Endothelial cell (in vitro differentiated cells): Measurements from ENCODE around the gene FAM110A. TPM values are rescaled to one million over a fixed set of nuclear protein-coding genes. Genes with fewer than 3 reads are reported as not detected.
"Not testable (repeated sequence)": the region's sequence is repeated elsewhere in the genome, so short reads cannot be mapped to it uniquely, and the experiment has no call there.

Source experiments
- DNase-seq: peaks from one replicate; pipeline ENCODE4 v3.0.0; 2021; ENCODE audit warnings: low spot score
- H3K27ac Mint-ChIP-seq: one replicate; pipeline ENCODE4 v1.8.0; 2021; ENCODE audit warnings: mixed read lengths, inconsistent platforms; ENCODE audit not compliant: unreplicated experiment
- H3K27me3 Mint-ChIP-seq: one replicate; pipeline ENCODE4 v1.8.0; 2021; ENCODE audit warnings: mild to moderate bottlenecking, moderate library complexity, mixed read lengths, inconsistent platforms; ENCODE audit not compliant: unreplicated experiment
- H3K36me3 Mint-ChIP-seq: one replicate; pipeline ENCODE4 v1.8.0; 2021; ENCODE audit warnings: mild to moderate bottlenecking, low read depth, mixed read lengths, inconsistent platforms; ENCODE audit not compliant: unreplicated experiment
- H3K4me1 Mint-ChIP-seq: one replicate; pipeline ENCODE4 v1.8.0; 2021; ENCODE audit warnings: mild to moderate bottlenecking, mixed read lengths, inconsistent platforms; ENCODE audit not compliant: unreplicated experiment
- H3K4me3 Mint-ChIP-seq: one replicate; pipeline ENCODE4 v1.8.0; 2021; ENCODE audit warnings: mild to moderate bottlenecking, mixed read lengths, inconsistent platforms; ENCODE audit not compliant: unreplicated experiment
- H3K9me3 Mint-ChIP-seq: one replicate; pipeline ENCODE4 v1.8.0; 2021; ENCODE audit warnings: mixed read lengths, inconsistent platforms; ENCODE audit not compliant: unreplicated experiment
- total RNA-seq: library from RNA; stranded (reverse); fragmentation: NEBNext Ultra II Directional; extraction: Animal tissue kit (Norgen Biotek cat#: 25700); gene quantifications from one replicate; pipeline ENCODE4 v1.2.1, GENCODE V29; 2021; ENCODE audit not compliant: unreplicated experiment
- TF ChIP-seq, protein P1 (sequence below): fragments of 200-600 bp; sonication (generic); IDR thresholded peaks from one replicate; pipeline ENCODE4 v1.5.0; 2021; ENCODE audit warnings: antibody characterized with exemption; ENCODE audit not compliant: unreplicated experiment

FAM110A gene
- total RNA-seq, 1 donor from 2014 or later = 7.2 TPM

DNA sequence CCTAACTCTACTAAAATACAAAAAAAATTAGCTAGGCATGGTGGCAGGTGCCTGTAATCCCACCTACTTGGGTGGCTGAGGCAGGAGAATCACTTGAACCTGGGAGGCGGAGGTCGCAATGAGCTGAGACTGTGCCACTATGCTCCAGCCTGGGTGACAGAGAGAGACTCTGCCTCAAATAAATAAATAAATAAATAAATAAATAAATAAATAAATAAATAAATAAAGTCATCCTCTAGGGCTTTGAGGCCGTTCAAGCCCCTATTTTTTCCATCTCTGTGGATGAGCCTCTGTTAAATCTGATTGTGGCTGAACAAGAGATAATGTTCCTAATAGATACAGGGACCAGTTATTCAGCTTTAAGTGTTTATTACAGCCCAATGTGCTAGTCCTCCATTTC, 31.8 kb upstream of the FAM110A start:
- H3K4me1 Mint-ChIP-seq = no peaks in the 10 kb centered on the region
- no peak overlapping the region for H3K4me3 Mint-ChIP-seq
- H3K27me3 Mint-ChIP-seq = peaks cover 3% of the 10 kb centered on the region
- DNase-seq = no peak
- H3K27ac Mint-ChIP-seq = no peak overlapping the region
- TF ChIP-seq, protein P1, sequence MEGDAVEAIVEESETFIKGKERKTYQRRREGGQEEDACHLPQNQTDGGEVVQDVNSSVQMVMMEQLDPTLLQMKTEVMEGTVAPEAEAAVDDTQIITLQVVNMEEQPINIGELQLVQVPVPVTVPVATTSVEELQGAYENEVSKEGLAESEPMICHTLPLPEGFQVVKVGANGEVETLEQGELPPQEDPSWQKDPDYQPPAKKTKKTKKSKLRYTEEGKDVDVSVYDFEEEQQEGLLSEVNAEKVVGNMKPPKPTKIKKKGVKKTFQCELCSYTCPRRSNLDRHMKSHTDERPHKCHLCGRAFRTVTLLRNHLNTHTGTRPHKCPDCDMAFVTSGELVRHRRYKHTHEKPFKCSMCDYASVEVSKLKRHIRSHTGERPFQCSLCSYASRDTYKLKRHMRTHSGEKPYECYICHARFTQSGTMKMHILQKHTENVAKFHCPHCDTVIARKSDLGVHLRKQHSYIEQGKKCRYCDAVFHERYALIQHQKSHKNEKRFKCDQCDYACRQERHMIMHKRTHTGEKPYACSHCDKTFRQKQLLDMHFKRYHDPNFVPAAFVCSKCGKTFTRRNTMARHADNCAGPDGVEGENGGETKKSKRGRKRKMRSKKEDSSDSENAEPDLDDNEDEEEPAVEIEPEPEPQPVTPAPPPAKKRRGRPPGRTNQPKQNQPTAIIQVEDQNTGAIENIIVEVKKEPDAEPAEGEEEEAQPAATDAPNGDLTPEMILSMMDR = no peak
- no peaks in the 10 kb centered on the region for H3K36me3 Mint-ChIP-seq
- H3K9me3 Mint-ChIP-seq = peaks cover 4% of the 10 kb centered on the region

DNA sequence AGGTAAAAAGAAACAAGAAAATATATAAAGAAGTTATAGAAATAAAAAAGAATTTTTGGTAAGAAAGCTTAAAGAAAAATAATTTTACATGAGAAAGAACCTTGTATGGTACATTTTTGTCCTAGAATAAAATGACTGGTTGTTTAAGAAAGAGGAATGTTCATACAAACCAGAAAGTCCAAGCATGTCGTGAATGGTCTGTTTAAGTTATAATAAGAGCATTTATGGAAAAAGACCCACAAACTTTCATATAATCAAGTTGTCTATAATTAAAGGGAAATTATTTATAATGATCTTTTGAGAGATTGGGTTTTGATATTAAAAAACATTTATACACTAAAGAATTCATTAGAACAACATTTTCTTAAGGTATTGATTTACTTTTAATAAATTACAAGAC, 27.8 kb upstream of the FAM110A start:
- TF ChIP-seq, protein P1 = no peak
- Mint-ChIP-seq H3K27me3 (no peaks in the 10 kb centered on the region), H3K9me3 (peaks cover 4% of the 10 kb centered on the region), H3K36me3 (no peaks in the 10 kb centered on the region), H3K4me3 (no peak overlapping the region), H3K4me1 (no peaks in the 10 kb centered on the region), H3K27ac (no peak overlapping the region)
- DNase-seq = no peak

DNA sequence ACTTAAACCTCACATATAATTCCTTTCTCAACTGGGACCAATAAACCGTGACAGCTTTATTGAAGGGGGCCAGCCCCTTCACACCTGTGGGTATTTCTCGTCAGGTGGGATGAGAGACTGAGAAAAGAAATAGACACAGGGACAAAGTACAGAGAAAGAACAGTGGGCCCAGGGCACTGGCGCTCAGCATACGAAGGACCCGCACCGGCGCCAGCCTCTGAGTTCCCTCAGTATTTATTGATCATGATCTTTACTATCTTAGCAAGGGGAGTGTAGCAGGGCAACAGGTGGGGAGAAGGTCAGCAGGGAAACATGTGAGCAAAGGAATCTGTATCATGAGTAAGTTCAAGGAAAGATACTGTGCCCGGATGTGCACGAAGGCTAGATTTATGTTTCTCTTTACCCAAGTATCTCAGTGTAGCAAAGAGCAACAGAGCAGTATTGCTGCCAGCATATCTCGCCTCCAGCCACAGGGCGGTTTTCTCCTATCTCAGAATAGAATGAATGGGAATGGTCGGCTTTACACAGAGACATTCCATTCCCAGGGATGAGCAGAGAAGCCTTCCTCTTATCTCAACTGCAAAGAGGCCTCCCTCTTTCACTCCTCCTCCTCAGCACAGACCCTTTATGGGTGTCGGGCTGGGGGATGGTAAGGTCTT, 21.6 kb upstream of the FAM110A start:
- H3K36me3 Mint-ChIP-seq, H3K27me3 Mint-ChIP-seq, H3K4me3 Mint-ChIP-seq, H3K4me1 Mint-ChIP-seq, H3K27ac Mint-ChIP-seq, DNase-seq, H3K9me3 Mint-ChIP-seq: not testable (repeated sequence)

DNA sequence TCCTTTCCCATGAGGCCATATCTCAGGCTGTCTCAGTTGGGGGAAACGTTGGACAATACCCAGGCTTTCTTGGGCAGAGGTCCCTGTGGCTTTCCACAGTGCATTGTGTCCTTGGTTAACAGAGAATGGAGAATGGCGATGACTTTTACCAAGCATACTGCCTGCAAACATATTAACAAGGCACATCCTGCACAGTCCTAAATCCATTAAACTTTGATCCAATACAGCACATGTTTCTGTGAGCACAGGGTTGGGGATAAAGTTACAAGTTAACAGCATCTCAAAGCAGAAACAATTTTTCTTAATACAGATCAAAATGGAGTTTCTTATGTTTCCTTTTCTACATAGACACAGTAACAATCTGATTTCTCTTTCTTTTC, 21.1 kb upstream of the FAM110A start:
- H3K27ac Mint-ChIP-seq = not testable (repeated sequence)

DNA sequence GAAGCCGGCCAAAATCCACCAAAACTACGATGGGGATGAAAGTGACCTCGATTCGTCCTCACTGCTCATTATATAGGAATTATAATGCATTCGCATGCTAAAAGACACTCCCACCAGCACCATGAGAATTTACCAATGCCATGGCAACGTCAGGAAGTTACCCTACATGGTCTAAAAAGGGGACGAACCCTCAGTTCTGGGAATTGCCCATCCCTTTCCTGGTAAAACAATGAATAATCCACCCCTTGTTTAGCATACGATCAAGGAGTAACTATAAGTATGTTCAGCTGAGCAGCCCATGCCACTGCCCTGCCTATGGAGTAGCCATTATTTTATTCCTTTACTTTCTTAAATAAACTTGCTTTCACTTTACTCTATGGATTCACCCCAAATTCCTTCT, 20.1 kb upstream of the FAM110A start:
- no peak overlapping the region for H3K4me3 Mint-ChIP-seq
- no peak for DNase-seq
- no peaks in the 10 kb centered on the region for H3K27me3 Mint-ChIP-seq
- no peaks in the 10 kb centered on the region for H3K36me3 Mint-ChIP-seq
- TF ChIP-seq, protein P1 = no peak
- H3K9me3 Mint-ChIP-seq = no peaks in the 10 kb centered on the region
- no peak overlapping the region for H3K27ac Mint-ChIP-seq
- H3K4me1 Mint-ChIP-seq = no peaks in the 10 kb centered on the region

More for the DNA sequence above, 21.1 kb upstream of the FAM110A start:
- not testable (repeated sequence) for H3K4me1 Mint-ChIP-seq, H3K4me3 Mint-ChIP-seq, DNase-seq, H3K36me3 Mint-ChIP-seq, H3K9me3 Mint-ChIP-seq, H3K27me3 Mint-ChIP-seq

DNA sequence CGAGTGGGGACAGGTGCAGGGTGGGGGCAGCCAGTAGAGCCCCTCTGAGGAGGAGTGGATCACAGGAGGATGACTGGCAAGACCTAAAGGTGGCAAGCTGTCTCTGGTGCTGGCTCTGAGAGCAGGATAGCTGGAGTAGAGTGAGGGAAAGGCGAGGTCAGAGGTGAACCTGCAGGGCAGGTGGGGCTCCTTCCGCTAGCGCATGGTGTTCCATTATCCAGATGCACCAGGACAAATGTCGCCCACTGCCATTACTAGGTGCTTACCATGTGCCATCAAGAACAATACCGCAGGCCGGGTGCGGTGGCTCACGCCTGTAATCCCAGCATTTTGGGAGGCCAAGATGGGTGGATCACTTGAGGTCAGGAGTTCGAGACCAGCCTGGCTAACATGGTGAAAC, 18.3 kb upstream of the FAM110A start:
- H3K36me3 Mint-ChIP-seq = no peaks in the 10 kb centered on the region
- peaks cover 5% of the 10 kb centered on the region for H3K27me3 Mint-ChIP-seq
- no peak overlapping the region for H3K4me3 Mint-ChIP-seq
- no peak for DNase-seq
- no peaks in the 10 kb centered on the region for H3K4me1 Mint-ChIP-seq
- TF ChIP-seq, protein P1 = no peak
- no peaks in the 10 kb centered on the region for H3K9me3 Mint-ChIP-seq
- H3K27ac Mint-ChIP-seq = no peak overlapping the region
